Measurements from ENCODE around the gene LRIF1.
"Not testable (repeated sequence)": the region's sequence is repeated elsewhere in the genome, so short reads cannot be mapped to it uniquely, and the experiment has no call there.

Gene LRIF1

GRCh38 chr1:110944806-110945205, 18.9 kb downstream of the LRIF1 start:
- Histone ChIP-seq H3K27me3 (ENCODE audit: insufficient read depth, poor library complexity, severe bottlenecking) (no peaks in the 10 kb centered on the region), H3K27ac (replicated peaks) (no peak overlapping the region), H3K4me3 (replicated peaks; ENCODE audit: insufficient read depth, low read length) (no peak overlapping the region)
- no peak for TF ChIP-seq GABPA (IDR thresholded peaks at IDR 0.05; ENCODE audit: low read depth)
- TF ChIP-seq CTCF (IDR thresholded peaks at IDR 0.05; ENCODE audit: insufficient read depth, low read length): no peak
- no peak for TF ChIP-seq REST (IDR thresholded peaks at IDR 0.05; ENCODE audit: insufficient replicate concordance, low read depth)
- DNase-seq (ENCODE audit: low read depth in 1 of 2, low spot score in 1 of 2): no peak

GRCh38 chr1:110936567-110936966, 27.2 kb downstream of the LRIF1 start:
- H3K27ac ChIP-seq (replicated peaks): no peak overlapping the region
- H3K4me3 ChIP-seq (replicated peaks; ENCODE audit: insufficient read depth, low read length): no peak overlapping the region
- DNase-seq (ENCODE audit: low read depth in 1 of 2, low spot score in 1 of 2): no peak
- H3K27me3 ChIP-seq (ENCODE audit: insufficient read depth, poor library complexity, severe bottlenecking): no peaks in the 10 kb centered on the region
- no peak for TF ChIP-seq GABPA (IDR thresholded peaks at IDR 0.05; ENCODE audit: low read depth)

GRCh38 chr1:110931097-110931496, 32.6 kb downstream of the LRIF1 start:
- not testable (repeated sequence) for H3K4me3 ChIP-seq (replicated peaks; ENCODE audit: insufficient read depth, low read length); DNase-seq (ENCODE audit: low read depth in 1 of 2, low spot score in 1 of 2); H3K27ac ChIP-seq (replicated peaks); H3K27me3 ChIP-seq (ENCODE audit: insufficient read depth, poor library complexity, severe bottlenecking)

GRCh38 chr1:110928904-110929303, 34.8 kb downstream of the LRIF1 start:
- Histone ChIP-seq H3K27ac (replicated peaks) (no peak overlapping the region), H3K27me3 (ENCODE audit: insufficient read depth, poor library complexity, severe bottlenecking) (no peaks in the 10 kb centered on the region), H3K4me3 (replicated peaks; ENCODE audit: insufficient read depth, low read length) (no peak overlapping the region)
- TF ChIP-seq REST (IDR thresholded peaks at IDR 0.05; ENCODE audit: insufficient replicate concordance, low read depth) (no peak), POLR2AphosphoS5 (IDR thresholded peaks at IDR 0.05; ENCODE audit: low read depth) (no peak), SPI1 (IDR thresholded peaks at IDR 0.05; ENCODE audit: borderline replicate concordance, low read depth) (no peak), CTCF (IDR thresholded peaks at IDR 0.05; ENCODE audit: insufficient read depth, low read length) (no peak), GABPA (IDR thresholded peaks at IDR 0.05; ENCODE audit: low read depth) (no peak)
- DNase-seq (ENCODE audit: low read depth in 1 of 2, low spot score in 1 of 2): no peak

- Histone ChIP-seq H3K4me3 (replicated peaks; ENCODE audit: insufficient read depth, low read length) (no peak overlapping the region), H3K27me3 (ENCODE audit: insufficient read depth, poor library complexity, severe bottlenecking) (no peaks in the 10 kb centered on the region), H3K27ac (replicated peaks) (no peak overlapping the region)
- DNase-seq (ENCODE audit: low read depth in 1 of 2, low spot score in 1 of 2): no peak
- no peak for TF ChIP-seq CTCF (IDR thresholded peaks at IDR 0.05; ENCODE audit: insufficient read depth, low read length)
Measured at GRCh38 chr1:110928191-110928590, 35.5 kb downstream of the LRIF1 start.
